Natural killer cell (primary cell): Measurements from ENCODE around the gene SEMA5A. TPM values are rescaled to one million over a fixed set of nuclear protein-coding genes. Genes with fewer than 3 reads are reported as not detected.

Experiments
- ATAC-seq, 3 donors: fragments of 150-1000 bp in 2 of 3; fragments of 200-7000 bp in 1 of 3; cut with Tn5 transposase; 1 replicate in 1 of 3; 2 replicates in 2 of 3; pipeline ENCODE4 v1.10.0; 2021; ENCODE audit warnings: mild to moderate bottlenecking in 2 of 3, moderate library complexity in 2 of 3
- DNase-seq, 2 donors: peaks; one replicate each; pipeline versions ENCODE4 v3.0.0 to v3.0.0-alpha.2; 2013 to 2021; ENCODE audit warnings: mixed read lengths in 1 of 2
- H3K27ac ChIP-seq: one replicate; pipeline ENCODE4 v1.5.1; 2013; ENCODE audit warnings: mild to moderate bottlenecking, low read length
- H3K27me3 ChIP-seq: one replicate; pipeline ENCODE4 v1.6.1; 2013; ENCODE audit warnings: low read length; ENCODE audit not compliant: control insufficient read depth, insufficient read depth
- H3K36me3 ChIP-seq: one replicate; pipeline ENCODE4 v1.6.1; 2013; ENCODE audit warnings: low read length; ENCODE audit not compliant: control insufficient read depth, insufficient read depth
- H3K4me1 ChIP-seq: one replicate; pipeline ENCODE4 v1.6.1; 2013; ENCODE audit warnings: low read length; ENCODE audit not compliant: control insufficient read depth, insufficient read depth
- H3K4me3 ChIP-seq: one replicate; pipeline ENCODE4 v1.5.1; 2013; ENCODE audit warnings: low read length
- H3K9me3 ChIP-seq: one replicate; pipeline ENCODE4 v1.6.1; 2013; ENCODE audit warnings: low read length; ENCODE audit not compliant: control insufficient read depth, insufficient read depth
- H3K27ac Mint-ChIP-seq, 2 donors: one replicate each; pipeline ENCODE4 v1.8.0; 2022; ENCODE audit warnings: mild to moderate bottlenecking in 2 of 2, mixed read lengths in 2 of 2, moderate library complexity in 1 of 2
- H3K27me3 Mint-ChIP-seq, 2 donors: one replicate each; pipeline ENCODE4 v1.8.0; 2022; ENCODE audit warnings: low read depth in 2 of 2, mixed read lengths in 2 of 2
- H3K36me3 Mint-ChIP-seq: one replicate; pipeline ENCODE4 v1.8.0; 2022; ENCODE audit warnings: mixed read lengths
- H3K4me1 Mint-ChIP-seq, 2 donors: one replicate each; pipeline ENCODE4 v1.8.0; 2022; ENCODE audit warnings: mixed read lengths in 2 of 2
- H3K4me3 Mint-ChIP-seq: one replicate; pipeline ENCODE4 v1.8.0; 2022; ENCODE audit warnings: mild to moderate bottlenecking, moderate library complexity, mixed read lengths
- H3K9me3 Mint-ChIP-seq, 2 donors: one replicate each; pipeline ENCODE4 v1.8.0; 2022; ENCODE audit warnings: mixed read lengths in 2 of 2
- WGBS: methylation state at CpG from one replicate; pipeline ENCODE4 v1.1.7; 2013; ENCODE audit warnings: missing lambda C conversion rate; ENCODE audit not compliant: insufficient coverage; 5-methylcytosine and 5-hydroxymethylcytosine counted together
- intact Hi-C: fragments of 100-400 bp; cut with micrococcal nuclease; formaldehyde crosslinking; loops from one replicate; pipeline ENCODE4 v1.14.2; 2022
- total RNA-seq, 4 donors: library from RNA; stranded (reverse); fragments of 120-200 nt in 1 of 4; gene quantifications; one replicate each; pipeline versions ENCODE4 v1.2.3 to v1.2.4, GENCODE V29; 2013 to 2022
- TF ChIP-seq, protein P1 (sequence below): fragments of 200-600 bp; IDR thresholded peaks from one replicate; pipeline ENCODE4 v1.8.0; 2022; ENCODE audit warnings: antibody characterized with exemption

The SEMA5A gene
- total RNA-seq, 3 donors from 2014 or later (not counting 1 experiment from before 2014, with no cell fraction given) = 0.15 TPM; not detected in 2

DNA sequence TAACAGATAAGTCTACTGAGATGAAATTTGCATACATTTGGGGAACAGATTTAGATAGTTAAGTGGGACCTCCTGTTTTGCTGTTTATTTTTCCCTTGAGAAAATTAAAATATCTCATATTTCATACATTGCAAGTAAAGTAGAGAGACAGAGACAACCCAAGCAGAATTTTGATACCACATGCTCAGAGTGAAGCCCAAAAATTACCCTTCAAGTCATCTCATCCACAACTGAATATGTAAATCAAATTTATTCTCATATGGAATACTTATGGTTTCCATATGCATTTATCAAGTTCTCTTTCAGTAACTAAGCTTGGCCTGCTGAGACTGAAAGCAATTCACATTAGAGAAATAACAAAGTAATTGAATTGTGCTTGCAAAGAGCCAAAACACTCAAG is 474.4 kb downstream of the SEMA5A start:
- no peaks in the 10 kb centered on the region for H3K36me3 ChIP-seq
- no peaks in the 10 kb centered on the region for H3K36me3 Mint-ChIP-seq
- no peak overlapping the region for H3K27ac Mint-ChIP-seq
- H3K4me3 Mint-ChIP-seq = no peak overlapping the region
- no peak overlapping the region for H3K27ac ChIP-seq
- no peak overlapping the region for H3K4me3 ChIP-seq
- H3K4me1 ChIP-seq = no peaks in the 10 kb centered on the region
- no peaks in the 10 kb centered on the region for H3K9me3 ChIP-seq
- intact Hi-C loops = no loop called here
- DNase-seq (no peak), ATAC-seq (no peak)
- TF ChIP-seq, protein P1, sequence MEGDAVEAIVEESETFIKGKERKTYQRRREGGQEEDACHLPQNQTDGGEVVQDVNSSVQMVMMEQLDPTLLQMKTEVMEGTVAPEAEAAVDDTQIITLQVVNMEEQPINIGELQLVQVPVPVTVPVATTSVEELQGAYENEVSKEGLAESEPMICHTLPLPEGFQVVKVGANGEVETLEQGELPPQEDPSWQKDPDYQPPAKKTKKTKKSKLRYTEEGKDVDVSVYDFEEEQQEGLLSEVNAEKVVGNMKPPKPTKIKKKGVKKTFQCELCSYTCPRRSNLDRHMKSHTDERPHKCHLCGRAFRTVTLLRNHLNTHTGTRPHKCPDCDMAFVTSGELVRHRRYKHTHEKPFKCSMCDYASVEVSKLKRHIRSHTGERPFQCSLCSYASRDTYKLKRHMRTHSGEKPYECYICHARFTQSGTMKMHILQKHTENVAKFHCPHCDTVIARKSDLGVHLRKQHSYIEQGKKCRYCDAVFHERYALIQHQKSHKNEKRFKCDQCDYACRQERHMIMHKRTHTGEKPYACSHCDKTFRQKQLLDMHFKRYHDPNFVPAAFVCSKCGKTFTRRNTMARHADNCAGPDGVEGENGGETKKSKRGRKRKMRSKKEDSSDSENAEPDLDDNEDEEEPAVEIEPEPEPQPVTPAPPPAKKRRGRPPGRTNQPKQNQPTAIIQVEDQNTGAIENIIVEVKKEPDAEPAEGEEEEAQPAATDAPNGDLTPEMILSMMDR = no peak
- peaks cover 15 to 16% of the 10 kb centered on the region in 2 donors for H3K9me3 Mint-ChIP-seq
- no peaks in the 10 kb centered on the region for H3K27me3 Mint-ChIP-seq
- H3K4me1 Mint-ChIP-seq = no peaks in the 10 kb centered on the region
- no peaks in the 10 kb centered on the region for H3K27me3 ChIP-seq

DNA sequence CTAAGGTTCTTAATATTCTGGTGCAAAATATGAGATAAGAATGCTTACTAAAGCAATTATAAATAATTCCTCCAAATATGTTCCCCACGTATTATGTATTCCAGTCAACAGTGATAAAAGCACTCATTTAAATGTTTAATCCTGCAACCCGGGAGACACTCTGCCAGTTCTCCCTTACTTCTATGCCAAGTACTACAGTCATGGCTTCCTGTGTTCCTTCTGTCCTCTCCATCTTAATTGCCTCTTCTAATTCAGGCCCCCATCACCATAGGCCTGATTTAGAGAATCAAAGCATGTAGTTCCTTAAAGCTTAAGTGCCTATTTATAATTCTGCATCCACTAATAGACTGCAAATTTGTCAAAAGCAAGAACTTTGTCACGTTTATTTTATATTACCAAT is 474.8 kb downstream of the SEMA5A start:
- no peaks in the 10 kb centered on the region for H3K27me3 ChIP-seq
- H3K27ac ChIP-seq = no peak overlapping the region
- TF ChIP-seq, protein P1 = no peak
- DNase-seq (no peak), ATAC-seq (no peak)
- intact Hi-C loops = no loop called here
- H3K4me3 Mint-ChIP-seq = no peak overlapping the region
- H3K36me3 Mint-ChIP-seq = no peaks in the 10 kb centered on the region
- no peaks in the 10 kb centered on the region for H3K4me1 ChIP-seq
- WGBS = 79% methylated on average over 2 of the region's 3 CpGs
- H3K27ac Mint-ChIP-seq = no peak overlapping the region
- no peaks in the 10 kb centered on the region for H3K27me3 Mint-ChIP-seq
- no peaks in the 10 kb centered on the region for H3K4me1 Mint-ChIP-seq
- no peaks in the 10 kb centered on the region for H3K36me3 ChIP-seq
- no peaks in the 10 kb centered on the region for H3K9me3 ChIP-seq
- H3K9me3 Mint-ChIP-seq = peaks cover 15 to 16% of the 10 kb centered on the region in 2 donors
- H3K4me3 ChIP-seq = no peak overlapping the region

DNA sequence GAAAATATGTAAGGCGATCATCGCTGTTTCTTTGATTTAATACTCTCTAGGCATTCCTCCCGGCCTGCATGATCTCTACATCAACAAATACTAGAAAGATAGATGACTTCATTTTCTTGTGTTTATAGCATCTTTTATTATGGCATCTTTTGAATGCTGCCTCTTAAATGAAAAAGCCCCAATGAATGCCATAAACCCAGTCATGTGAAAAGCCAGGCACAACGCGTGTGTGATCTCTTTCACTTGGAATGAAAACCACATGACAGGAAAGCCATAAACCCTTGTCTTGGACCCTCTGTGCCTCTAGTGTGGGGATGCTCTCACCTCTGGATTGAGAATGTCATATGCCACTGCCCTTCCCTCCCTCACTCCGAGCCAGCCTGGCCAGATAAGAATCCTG is 476.2 kb downstream of the SEMA5A start:
- H3K27me3 ChIP-seq = no peaks in the 10 kb centered on the region
- no peaks in the 10 kb centered on the region for H3K4me1 ChIP-seq
- Mint-ChIP-seq H3K9me3 (peaks cover 13 to 18% of the 10 kb centered on the region in 2 donors), H3K27ac (no peak overlapping the region), H3K4me1 (no peaks in the 10 kb centered on the region), H3K36me3 (no peaks in the 10 kb centered on the region), H3K27me3 (no peaks in the 10 kb centered on the region), H3K4me3 (no peak overlapping the region)
- ATAC-seq (no peak), DNase-seq (no peak)
- WGBS = 87% methylated on average over 5 of the region's 6 CpGs
- H3K27ac ChIP-seq = no peak overlapping the region
- no peak overlapping the region for H3K4me3 ChIP-seq
- H3K9me3 ChIP-seq = no peaks in the 10 kb centered on the region
- intact Hi-C loops = no loop called here
- TF ChIP-seq, protein P1 = no peak
- no peaks in the 10 kb centered on the region for H3K36me3 ChIP-seq

DNA sequence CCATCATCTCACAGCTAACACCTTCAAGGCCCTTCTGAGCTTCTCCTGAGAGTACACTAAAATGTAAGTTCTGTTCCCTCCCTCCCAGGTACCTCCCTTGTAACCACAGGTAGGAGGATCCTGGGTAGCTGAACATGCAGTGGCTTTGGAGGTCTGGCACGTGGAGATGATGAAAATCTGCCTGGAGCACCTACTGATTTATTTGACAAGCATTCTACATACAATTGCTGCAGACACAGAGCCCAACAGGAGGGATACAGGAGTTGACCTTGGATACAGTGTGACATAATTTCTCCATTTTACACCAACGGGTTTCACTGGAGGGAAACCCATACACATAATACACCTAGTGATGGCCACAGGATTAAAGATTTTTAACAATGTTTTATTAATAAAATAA is 478.7 kb downstream of the SEMA5A start:
- ATAC-seq = no peak
- peaks cover 12% of the 10 kb centered on the region for H3K9me3 ChIP-seq
- intact Hi-C loops = no loop called here
- Mint-ChIP-seq H3K4me1 (no peaks in the 10 kb centered on the region), H3K4me3 (no peak overlapping the region), H3K9me3 (peaks cover 10 to 15% of the 10 kb centered on the region in 2 donors), H3K36me3 (no peaks in the 10 kb centered on the region), H3K27me3 (no peaks in the 10 kb centered on the region), H3K27ac (no peak overlapping the region)
- TF ChIP-seq, protein P1 = no peak
- DNase-seq = no peak
- no peaks in the 10 kb centered on the region for H3K36me3 ChIP-seq
- no peak overlapping the region for H3K4me3 ChIP-seq
- no peaks in the 10 kb centered on the region for H3K4me1 ChIP-seq
- no peak overlapping the region for H3K27ac ChIP-seq
- no peaks in the 10 kb centered on the region for H3K27me3 ChIP-seq
- 100% methylated on average over 1 of the region's 2 CpGs for WGBS
